Left forelimb (tissue), 1 donor: ENCODE data around the gene MAZ.

ENCODE experiments used
- DNase-seq: peaks from one replicate; pipeline ENCODE4 v3.0.0-alpha.2; 2018; ENCODE audit warnings: low spot score

The MAZ gene

DNA sequence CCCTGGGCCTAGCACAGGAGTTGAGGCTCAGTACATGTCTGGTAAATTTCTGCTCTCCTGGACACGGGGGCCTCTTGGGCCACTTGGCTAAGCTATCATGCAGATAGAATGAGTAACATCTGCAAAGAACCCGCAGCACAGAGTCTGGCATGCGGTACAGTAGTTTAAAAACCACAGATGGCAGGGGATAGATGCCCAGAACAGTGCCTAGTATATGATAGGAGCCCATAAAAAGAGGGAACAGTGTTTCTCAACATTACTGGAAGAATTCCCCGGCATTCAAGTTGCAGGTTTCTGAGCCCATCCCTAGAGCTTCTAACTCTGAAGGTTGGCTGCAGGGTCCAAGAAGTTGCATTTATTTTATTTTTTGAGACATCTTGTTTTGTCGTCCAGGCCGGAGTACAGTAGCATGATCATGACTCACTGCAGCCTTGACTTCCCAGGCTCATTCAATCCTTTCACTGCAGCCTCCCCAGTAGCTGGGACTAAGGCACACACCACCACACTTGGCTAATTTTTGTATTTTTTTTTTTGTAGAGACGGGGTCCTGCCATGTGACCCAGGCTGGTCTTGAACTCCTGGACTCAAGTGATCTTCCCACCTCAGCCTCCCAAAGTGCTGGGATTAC, 50.9 kb downstream of the MAZ start:
- DNase-seq, result no peak

DNA sequence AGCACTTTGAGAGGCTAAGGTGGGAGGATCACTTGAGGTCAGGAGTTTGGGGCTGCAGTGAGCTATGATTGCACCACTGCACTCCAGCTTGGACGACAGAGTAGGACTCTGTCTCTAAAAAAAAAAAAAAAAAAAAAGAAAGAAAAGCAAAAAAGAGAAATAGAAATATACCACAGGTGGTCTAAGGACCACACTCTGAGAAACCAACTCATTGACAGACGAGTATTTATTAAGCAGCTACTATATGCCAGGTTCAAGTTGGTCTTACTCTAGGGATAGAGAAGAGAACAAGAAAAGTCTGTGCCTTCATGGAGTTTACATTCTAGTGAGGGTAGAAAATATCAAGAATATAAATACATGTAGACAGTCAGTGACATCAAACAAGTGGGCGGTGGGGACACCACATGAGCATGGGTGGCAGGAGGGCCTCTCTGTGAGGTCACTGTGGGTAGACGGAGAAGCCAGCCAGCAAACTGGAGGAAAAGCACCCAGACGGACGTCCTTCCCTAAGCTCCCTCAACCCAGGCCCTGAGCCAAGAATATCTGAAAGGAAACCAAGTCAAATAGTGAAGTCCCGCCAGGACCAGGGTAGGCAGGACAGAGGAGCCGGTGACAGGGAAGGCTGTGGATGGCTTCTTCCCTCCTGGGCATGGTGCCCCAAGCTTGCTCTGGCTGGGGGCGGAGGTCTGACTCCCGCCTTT, 52.0 kb downstream of the MAZ start:
- DNase-seq, result no peak

DNA sequence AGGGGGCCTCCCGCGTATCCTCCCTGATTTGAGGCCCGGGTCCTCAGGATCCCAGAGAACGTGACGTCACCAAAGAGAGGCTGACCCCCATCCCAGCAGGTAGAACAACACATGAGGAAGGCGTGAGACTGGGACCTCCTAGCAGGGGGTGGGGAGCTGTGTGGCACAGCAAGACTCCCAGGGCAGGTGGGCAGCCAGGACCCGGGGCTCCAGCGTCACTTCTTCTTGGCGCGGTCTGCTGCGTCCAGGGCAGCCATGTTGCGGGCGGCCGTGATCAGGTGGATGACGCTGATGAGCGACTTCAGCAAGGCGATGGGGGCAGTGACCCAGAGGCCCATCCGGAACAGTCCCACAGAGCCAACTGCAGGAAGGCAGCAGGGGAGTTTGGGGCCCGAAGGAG, 52.6 kb downstream of the MAZ start:
- no peak for DNase-seq

DNA sequence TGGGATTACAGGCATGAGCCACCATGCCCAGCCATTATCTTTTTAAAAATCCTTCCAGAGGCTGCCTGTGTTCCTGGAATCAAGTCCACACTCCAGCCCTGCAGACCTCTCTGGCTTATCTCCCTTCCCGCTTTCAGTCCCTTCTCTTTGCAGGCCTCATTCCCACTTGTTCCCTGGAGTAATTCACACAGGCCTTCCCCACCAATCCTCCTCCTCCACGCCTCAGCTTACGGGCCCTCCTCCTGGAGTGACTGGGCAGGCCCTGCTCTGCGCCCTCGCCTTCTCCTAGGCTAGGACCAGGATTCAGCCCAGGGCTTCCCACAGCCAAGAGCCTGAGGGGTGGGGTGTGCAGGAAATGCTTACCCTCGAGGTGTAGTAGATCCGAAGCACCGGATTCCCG, 53.9 kb downstream of the MAZ start:
- DNase-seq, result no peak
